HG03025 (cell line): ENCODE data around the gene MADCAM1.
"Not testable (repeated sequence)": the region's sequence is repeated elsewhere in the genome, so short reads cannot be mapped to it uniquely, and the experiment has no call there.

Experiments
- ATAC-seq: cut with Tn5 transposase; IDR thresholded peaks from one replicate; pipeline ENCODE4 v1.9.1; 2021; ENCODE audit warnings: mild to moderate bottlenecking, moderate library complexity; ENCODE audit not compliant: unreplicated experiment, low FRiP score

MADCAM1 gene

GRCh38 chr19:496112-496665 is at the start of gene MADCAM1:
TSS of gene MADCAM1 (plus strand) at chr19:496486. CDS start at chr19:496500, 14 bp downstream.
- ATAC-seq, result no peak

GRCh38 chr19:447064-447426 is 49.2 kb upstream of the MADCAM1 start:
- no peak for ATAC-seq

DNA sequence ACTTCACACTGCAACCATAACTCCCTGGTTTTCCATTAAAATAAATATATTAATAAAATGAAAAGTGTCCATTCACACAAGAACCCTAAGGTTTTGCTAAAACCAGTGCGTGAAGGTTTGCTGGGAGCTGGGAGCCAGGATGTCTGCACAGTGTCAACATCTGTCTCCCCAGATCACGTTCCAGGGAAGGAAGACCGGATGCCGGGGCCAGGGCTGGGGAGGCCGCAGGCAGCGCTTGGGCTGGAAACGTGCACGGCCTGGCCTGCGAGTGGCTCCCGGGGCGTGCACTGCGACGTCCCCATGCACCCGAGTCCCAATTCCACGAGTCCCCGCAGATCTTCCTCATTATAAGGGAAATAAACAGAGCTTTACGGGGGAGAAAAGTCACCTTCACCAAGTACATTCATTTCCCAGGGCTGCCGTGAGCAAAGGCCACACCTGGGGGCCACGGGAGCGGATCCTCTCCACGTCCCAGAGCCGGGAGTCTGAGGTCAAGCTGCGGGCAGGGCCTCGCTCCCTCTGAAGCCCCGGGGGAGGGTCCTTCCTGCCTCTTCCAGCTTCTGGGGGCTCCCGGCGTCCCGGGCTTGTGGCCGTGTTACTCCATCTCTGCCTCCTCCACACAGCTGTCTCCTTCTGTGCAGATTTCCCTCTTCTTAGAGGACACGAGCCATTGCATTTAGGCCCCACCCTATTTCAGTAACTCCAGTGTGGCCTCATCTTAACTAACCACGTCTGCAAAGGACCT is 48.3 kb upstream of the MADCAM1 start:
- ATAC-seq, result no peak

GRCh38 chr19:449916-450315 is 46.4 kb upstream of the MADCAM1 start:
- ATAC-seq, result no peak

DNA sequence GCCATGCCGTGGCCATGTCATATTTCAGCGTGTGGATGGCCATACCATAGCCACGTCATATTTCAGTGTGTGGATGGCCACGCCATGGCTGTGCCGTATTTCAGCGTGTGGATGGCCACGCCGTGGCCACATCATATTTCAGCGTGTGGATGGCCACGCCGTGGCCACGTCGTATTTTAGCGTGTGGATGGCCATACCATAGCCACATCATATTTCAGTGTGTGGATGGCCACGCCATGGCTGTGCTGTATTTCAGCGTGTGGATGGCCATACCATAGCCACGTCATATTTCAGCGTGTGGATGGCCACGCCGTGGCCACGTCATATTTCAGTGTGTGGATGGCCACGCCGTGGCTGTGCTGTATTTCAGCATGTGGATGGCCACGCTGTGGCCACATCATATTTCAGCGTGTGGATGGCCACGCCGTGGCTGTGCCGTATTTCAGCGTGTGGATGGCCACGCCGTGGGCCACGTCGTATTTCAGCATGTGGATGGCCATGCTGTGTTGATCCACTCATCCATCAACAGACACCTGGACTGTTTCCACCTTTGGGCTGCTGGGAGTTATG is 45.3 kb upstream of the MADCAM1 start:
- ATAC-seq, result not testable (repeated sequence)

DNA sequence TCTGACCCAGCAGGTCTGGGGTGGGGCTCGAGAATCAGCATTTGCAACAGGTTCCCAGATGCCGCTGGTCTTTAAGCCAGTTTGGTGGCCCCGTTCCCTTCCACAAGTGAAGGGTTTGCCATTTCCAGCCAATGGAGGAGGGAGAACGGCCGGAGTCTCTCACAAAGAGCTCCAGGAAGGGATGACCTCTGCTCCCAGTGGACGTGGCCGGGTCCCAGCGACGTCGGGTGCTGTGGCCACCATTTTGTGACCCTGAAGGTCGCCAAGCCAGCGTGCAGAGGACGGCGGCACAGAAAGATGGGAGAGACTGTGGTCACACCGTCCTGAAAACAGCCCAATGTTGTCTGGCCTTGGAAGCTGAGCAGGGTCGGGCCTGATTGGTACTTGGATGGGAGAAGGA is 43.5 kb upstream of the MADCAM1 start:
- no peak for ATAC-seq

DNA sequence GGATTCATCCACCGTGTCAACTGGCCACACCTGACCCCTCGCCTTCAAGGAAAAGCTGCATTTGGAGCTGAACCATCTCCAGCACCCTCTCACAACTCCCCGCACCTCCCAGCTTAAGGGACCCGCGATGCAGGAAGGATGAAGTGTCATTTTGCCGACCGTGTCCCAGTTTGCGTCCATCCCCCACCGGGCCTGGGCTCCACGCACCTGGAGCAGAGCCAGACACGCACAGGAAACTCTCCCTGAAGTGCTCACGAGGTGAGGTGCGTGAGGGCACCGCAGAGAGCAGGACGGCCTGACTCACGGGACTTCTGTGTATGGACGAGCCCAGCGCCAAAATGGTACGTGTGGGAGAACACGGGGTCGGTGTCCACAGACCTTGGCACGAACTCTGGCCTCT is 42.7 kb upstream of the MADCAM1 start:
- ATAC-seq, result no peak

- no peak for ATAC-seq
Measured at GRCh38 chr19:455031-455705, 41.1 kb upstream of the MADCAM1 start.

DNA sequence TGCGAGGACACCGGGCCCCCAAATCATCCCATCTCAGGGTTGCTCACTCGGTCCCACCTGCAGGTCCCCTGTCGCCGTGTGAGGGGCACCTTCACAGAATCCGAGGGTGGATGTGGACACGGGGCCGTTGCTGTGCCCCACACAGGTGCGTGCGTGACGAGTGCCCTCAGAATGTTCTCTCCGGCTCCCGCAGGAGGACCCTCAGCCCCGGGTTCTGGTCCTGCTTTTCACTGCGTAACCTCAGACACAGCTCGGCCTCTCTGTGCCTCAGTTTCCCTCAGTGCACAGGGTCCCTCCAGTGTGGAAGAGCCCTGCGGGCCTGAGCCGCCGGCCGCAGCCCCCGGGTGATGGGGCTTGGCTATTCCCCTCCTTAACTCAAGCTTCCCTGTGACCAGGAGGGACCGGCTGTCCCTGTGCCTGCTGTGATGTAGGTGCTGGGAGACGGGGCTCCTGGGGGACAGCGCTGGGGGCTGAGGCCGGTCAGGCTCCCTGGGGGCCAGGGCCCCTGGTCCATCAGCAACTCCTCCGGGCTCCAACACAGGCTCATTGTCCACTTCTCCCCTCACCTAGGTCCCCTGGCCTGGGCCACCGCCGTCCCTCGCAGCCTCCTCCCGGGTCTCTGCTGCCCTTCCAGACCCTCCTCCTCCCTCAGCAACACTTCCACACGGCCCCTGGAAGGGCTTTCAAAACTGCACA is 40.3 kb upstream of the MADCAM1 start:
- no peak for ATAC-seq

- no peak for ATAC-seq
Measured at GRCh38 chr19:456547-457110, 39.7 kb upstream of the MADCAM1 start.

DNA sequence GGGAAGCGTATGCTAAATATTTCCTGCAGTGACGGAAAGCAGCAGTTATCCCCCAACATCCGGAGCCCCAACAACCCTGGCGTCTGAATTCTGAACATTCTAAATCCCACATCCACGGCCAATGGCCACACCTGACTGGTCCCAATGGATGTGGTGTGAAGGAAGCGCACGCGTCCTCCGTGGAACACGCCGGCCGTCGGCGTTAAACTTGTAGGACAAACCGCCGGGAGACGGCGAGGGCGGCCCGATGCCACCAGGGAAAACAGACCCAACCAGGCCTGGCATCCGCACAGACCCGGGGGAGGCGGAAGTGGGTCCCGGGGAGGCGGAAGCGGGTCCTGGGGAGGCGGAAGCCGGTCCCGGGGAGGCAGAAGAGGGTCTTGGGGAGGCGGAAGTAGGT is 38.6 kb upstream of the MADCAM1 start:
- ATAC-seq, result no peak

DNA sequence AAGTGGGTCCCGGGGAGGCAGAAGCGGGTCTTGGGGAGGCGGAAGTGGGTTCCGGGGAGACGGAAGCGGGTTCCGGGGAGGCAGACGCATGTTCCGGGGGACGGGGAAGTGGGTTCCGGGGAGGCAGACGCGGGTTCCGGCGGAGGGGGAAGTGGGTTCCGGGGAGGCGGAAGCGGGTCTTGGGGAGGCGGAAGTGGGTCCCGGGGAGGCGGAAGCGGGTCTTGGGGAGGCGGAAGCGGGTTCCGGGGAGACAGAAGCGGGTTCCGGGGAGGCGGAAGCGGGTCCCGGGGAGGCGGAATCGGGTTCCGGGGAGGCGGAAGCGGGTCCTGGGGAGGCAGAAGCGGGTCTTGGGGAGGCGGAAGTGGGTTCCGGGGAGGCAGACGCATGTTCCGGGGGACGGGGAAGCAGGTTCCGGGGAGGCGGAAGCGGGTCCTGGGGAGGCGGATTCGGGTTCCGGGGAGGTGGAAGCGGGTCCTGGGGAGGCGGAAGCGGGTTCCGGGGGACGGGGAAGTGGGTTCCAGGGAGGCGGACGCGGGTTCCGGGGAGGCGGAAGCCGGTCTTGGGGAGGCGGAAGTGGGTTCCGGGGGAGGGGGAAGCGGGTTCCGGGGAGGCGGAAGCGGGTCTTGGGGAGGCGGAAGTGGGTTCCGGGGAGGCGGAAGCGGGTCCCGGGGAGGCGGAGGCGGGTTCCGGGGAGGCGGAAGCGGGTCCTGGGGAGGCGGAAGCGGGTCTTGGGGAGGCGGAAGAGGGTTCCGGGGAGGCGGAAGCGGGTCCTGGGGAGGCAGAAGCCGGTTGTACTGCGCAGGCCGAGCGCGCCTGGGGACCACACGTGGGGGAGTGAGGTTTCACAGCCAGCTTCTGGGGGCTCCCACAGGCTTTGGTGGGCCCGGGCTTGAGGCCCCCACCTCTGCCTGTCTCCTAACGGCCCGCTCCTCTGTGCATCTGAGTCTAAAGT is 37.9 kb upstream of the MADCAM1 start:
- no peak for ATAC-seq

- ATAC-seq, result no peak
Measured at GRCh38 chr19:459724-460511, 36.4 kb upstream of the MADCAM1 start.

DNA sequence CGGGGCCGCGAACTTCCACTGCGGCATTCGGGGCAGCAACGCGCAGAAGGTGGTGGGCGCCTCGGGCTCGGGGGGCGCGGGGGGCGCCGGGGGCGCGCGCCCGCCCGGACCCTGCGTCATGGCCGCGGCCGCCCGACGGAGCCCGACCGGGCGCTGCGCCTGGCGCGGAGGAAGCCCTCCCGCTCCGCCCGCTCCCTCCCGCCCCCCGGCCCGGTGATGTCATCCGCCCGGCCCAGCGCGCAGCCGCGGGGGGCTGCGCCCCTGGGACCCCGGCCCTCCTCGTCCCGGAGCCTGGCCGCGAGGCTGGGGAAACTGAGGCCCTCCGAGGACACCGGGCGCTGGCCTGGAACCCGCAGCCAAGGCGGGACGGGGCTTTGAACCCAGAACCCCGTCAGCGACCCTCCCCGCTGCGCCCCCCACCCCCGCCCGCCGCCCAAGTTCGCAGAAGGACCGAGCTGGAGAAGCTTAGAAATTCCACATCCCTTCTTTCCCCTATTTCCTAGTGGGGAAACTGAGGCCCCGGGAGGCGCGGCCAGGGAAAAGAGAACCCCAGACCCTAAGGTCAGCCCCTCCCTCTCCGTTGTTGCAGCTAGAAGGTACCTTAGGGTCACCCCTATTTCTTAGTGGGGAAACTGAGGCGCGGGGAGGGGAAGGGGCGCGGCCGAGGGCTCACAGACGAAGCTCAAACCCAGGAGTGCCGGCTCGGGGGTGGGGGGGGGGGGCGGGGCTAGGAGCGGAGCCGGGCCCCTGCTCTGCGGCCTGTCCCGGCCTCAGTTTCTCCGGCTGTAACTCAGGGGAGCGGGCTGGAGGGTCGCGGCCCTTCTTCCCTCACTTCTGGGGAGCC is 35.2 kb upstream of the MADCAM1 start, which contains the start of gene SHC2:
Gene SHC2, minus strand, starts transcription at position 157 of the 844 bp plus-strand sequence. Its CDS starts 37 bp downstream, at position 120.
- no peak for ATAC-seq

DNA sequence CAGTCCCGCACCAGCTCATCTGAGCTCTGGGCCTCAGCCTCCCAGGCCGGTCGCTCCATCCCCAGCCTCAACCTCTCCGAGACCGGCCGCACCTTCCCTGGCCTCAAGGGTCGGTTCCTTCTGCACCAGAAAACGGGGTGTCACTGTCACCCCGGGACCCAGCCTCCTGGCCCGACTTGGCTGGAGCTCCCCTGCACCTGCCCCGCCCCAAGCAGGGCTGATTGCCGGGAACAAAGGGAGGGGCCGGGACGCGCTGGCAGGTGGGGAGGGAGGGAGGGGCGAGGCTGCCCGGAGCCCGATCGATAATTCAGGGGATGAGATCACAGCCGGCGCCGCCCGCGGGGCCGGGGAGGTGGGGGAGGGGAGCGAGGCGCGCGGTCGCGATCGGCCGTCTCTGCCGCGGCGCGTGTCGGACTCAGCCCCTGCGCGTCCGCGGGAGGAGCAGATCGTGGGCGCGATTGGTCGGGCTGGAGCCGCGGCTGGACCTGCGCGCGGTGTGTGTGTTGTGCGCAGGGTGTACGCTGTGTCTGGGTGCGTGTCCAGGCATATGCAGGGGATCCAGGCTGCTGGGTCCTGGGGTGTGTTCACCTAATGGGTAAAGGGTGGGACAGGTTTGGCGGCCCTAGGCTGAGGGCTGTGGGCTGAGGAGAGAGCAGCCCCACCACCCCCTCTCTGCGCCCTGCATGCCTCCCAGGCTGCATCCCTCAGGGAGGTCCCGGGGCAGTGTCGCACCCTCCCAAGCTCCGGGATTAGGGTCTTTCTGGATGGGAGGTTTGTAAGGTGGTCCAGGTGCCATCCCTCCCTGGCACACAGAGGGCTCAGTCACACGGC is 34.4 kb upstream of the MADCAM1 start:
- ATAC-seq, result no peak

DNA sequence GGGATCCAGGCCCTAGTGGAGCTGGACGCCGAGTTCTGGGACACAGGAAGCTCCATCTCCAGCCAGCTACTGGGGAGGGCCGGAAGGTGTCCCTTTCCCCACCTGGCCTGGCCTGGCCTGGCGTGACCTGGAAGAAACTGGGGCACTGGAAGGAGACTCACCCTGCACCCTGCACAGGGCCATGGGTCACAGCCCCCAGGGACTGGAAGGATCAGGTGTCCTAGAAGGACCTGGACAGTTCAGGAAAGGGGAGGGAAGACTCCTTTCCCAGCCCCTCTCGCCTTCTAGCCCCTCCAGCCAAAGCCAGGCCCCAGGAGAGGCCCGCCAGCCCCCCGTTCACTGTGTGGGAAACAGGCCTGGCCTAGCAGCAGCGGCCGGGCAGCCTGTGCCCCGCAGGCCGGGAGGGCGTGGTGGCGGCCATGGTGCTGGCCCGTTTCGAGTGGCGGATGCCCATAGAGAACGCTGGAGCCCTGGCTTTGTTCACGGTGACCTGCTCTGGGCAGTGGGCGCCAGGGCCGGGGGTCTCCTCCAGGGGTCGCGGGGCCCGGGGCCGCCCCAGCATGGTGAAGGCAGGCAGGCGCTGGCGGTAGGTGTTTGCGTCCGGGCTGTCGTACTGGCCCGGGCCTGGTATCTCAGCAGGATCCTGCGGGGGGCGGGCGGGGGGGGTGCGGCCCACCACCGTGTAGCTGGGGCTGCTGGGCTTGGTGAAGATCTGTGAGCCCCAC is 32.6 kb upstream of the MADCAM1 start:
- ATAC-seq, result no peak
